GM12872 (cell line): Measurements from ENCODE around the gene GINS2.

Experiments used
- CTCF ChIP-seq: IDR thresholded peaks from 3 replicates; pipeline ENCODE4 v1.5.1; 2011; ENCODE audit warnings: low read depth, mild to moderate bottlenecking, low read length, moderate library complexity; ENCODE audit not compliant: insufficient read depth

The GINS2 gene

GRCh38 chr16:85673529-85674417, 15.0 kb downstream of the GINS2 start:
- no peak for TF ChIP-seq CTCF

GRCh38 chr16:85670840-85671239, 17.9 kb downstream of the GINS2 start:
- no peak for TF ChIP-seq CTCF

GRCh38 chr16:85668676-85669424, 19.9 kb downstream of the GINS2 start:
- no peak for TF ChIP-seq CTCF

GRCh38 chr16:85667841-85668413, 20.8 kb downstream of the GINS2 start:
- no peak for TF ChIP-seq CTCF

- no peak for TF ChIP-seq CTCF
Measured at GRCh38 chr16:85667261-85667660, 21.5 kb downstream of the GINS2 start.

- no peak for TF ChIP-seq CTCF
Measured at GRCh38 chr16:85665929-85666328, 22.8 kb downstream of the GINS2 start.

GRCh38 chr16:85665373-85665740, 23.4 kb downstream of the GINS2 start:
- no peak for TF ChIP-seq CTCF
